Stimulated activated memory B cell treated with anti-CD40 and anti-IgM and Interleukin-4, amounts not matched to agents 10 μg/mL and 1 μg/mL and 100 μg/mL, for 72 hours (primary cell): ENCODE results near the gene CACNB4.

Experiments used
- ATAC-seq: fragments of 150-1000 bp; cut with Tn5 transposase; 2 replicates; pipeline ENCODE4 v1.10.0; 2021
- H3K27ac Mint-ChIP-seq: one replicate; pipeline ENCODE4 v1.8.0; 2022; ENCODE audit warnings: mild to moderate bottlenecking, mixed read lengths
- H3K27me3 Mint-ChIP-seq: one replicate; pipeline ENCODE4 v1.8.0; 2022; ENCODE audit warnings: mixed read lengths
- H3K36me3 Mint-ChIP-seq: one replicate; pipeline ENCODE4 v1.8.0; 2022; ENCODE audit warnings: mixed read lengths
- H3K4me1 Mint-ChIP-seq: one replicate; pipeline ENCODE4 v1.8.0; 2022; ENCODE audit warnings: mixed read lengths
- H3K4me3 Mint-ChIP-seq: one replicate; pipeline ENCODE4 v1.8.0; 2022; ENCODE audit warnings: mild to moderate bottlenecking, moderate library complexity, mixed read lengths
- H3K9me3 Mint-ChIP-seq: one replicate; pipeline ENCODE4 v1.8.0; 2022; ENCODE audit warnings: mixed read lengths

Gene CACNB4

GRCh38 chr2:151852260-151853069 is 246.4 kb downstream of the CACNB4 start:
- H3K4me1 Mint-ChIP-seq, result no peaks in the 10 kb centered on the region
- H3K36me3 Mint-ChIP-seq, result no peaks in the 10 kb centered on the region
- no peak overlapping the region for H3K27ac Mint-ChIP-seq
- no peak for ATAC-seq
- H3K9me3 Mint-ChIP-seq, result no peaks in the 10 kb centered on the region
- no peaks in the 10 kb centered on the region for H3K27me3 Mint-ChIP-seq
- no peak overlapping the region for H3K4me3 Mint-ChIP-seq

GRCh38 chr2:151851761-151852160 is 247.1 kb downstream of the CACNB4 start:
- Mint-ChIP-seq H3K4me3 (no peak overlapping the region), H3K27ac (no peak overlapping the region)

DNA sequence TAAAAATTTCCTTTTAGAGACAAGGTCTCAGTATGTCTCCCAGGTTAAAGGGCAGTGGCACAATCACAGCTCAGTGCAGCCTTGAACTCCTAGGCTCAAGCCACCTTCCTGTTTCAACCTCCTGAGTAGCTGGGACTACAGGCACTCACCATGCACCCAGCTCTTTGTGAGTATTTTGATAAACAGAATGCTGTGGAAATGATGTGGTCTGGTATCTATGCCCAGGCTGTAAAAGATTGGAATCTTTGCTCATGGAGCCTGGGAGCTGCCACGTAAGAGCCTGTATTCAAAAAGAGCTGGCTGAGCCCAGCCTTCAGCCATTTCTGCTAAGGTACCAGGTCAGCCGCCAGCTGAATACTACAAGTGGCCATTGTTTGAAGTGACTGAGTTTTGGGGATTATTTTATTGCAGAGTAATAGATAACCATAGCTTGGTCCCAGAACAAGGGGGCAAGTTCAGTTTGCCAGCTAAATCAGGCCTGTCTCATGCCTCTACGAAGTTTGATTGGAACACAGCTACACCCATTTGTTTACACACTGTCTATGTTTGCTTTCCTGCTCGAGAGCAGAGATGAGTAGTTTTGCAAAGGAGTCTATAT is 249.3 kb downstream of the CACNB4 start:
- H3K4me3 Mint-ChIP-seq, result no peak overlapping the region
- ATAC-seq, result no peak
- H3K4me1 Mint-ChIP-seq, result peaks cover 10% of the 10 kb centered on the region
- H3K36me3 Mint-ChIP-seq, result no peaks in the 10 kb centered on the region
- H3K27ac Mint-ChIP-seq, result no peak overlapping the region
- no peaks in the 10 kb centered on the region for H3K9me3 Mint-ChIP-seq
- no peaks in the 10 kb centered on the region for H3K27me3 Mint-ChIP-seq

More at GRCh38 chr2:151851761-151852160, 247.1 kb downstream of the CACNB4 start:
- H3K4me1 Mint-ChIP-seq, result no peaks in the 10 kb centered on the region
- no peaks in the 10 kb centered on the region for H3K36me3 Mint-ChIP-seq
- H3K27me3 Mint-ChIP-seq, result no peaks in the 10 kb centered on the region
- ATAC-seq, result no peak
- H3K9me3 Mint-ChIP-seq, result no peaks in the 10 kb centered on the region

DNA sequence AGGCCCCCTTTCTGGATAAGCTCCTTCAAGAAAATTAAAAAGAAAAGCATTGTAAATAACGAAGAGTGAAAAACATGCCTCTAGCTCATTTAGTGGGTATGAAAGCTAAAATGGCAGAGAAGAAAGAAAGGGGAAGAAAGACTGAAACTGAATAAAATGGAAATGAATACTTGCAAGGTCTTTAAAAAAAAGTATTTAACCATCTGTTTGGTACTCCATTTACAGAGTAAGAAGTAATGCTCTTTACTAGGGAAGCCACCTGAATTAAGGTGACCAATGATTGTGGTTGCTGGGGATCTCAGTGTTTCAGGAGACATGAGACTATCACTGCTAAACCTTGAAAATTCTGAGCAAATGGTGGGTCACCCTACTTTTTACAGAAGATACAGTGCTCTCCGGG is 253.0 kb downstream of the CACNB4 start:
- Mint-ChIP-seq H3K4me3 (no peak overlapping the region), H3K9me3 (no peaks in the 10 kb centered on the region), H3K27me3 (no peaks in the 10 kb centered on the region), H3K27ac (peak overlapping the region; percentile 17), H3K36me3 (no peaks in the 10 kb centered on the region), H3K4me1 (peaks cover 30% of the 10 kb centered on the region)
- ATAC-seq, result peak; percentile 62

DNA sequence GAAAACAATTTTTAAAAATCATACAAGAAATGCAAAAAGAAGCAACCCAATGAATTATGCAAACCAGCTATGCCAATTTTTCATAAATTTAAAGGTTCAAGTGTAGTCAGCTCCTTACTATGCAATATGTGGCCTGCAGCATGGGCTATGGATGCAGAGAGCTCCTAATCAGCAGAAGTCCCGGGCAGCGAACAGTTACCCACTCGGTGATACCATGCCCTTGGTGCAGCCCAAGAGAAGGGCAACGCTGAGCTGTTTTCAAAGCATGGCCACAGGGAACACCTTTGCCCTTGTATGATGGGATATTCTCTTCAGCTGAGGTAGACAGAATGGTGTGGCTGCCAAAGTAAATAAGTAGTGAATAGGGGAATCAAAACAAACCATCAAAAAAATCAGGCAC is 253.4 kb downstream of the CACNB4 start:
- H3K4me3 Mint-ChIP-seq, result no peak overlapping the region
- H3K27ac Mint-ChIP-seq, result peak overlapping the region; percentile 17
- H3K27me3 Mint-ChIP-seq, result no peaks in the 10 kb centered on the region
- H3K4me1 Mint-ChIP-seq, result peaks cover 31% of the 10 kb centered on the region
- ATAC-seq, result no peak
- H3K36me3 Mint-ChIP-seq, result no peaks in the 10 kb centered on the region
- no peaks in the 10 kb centered on the region for H3K9me3 Mint-ChIP-seq

DNA sequence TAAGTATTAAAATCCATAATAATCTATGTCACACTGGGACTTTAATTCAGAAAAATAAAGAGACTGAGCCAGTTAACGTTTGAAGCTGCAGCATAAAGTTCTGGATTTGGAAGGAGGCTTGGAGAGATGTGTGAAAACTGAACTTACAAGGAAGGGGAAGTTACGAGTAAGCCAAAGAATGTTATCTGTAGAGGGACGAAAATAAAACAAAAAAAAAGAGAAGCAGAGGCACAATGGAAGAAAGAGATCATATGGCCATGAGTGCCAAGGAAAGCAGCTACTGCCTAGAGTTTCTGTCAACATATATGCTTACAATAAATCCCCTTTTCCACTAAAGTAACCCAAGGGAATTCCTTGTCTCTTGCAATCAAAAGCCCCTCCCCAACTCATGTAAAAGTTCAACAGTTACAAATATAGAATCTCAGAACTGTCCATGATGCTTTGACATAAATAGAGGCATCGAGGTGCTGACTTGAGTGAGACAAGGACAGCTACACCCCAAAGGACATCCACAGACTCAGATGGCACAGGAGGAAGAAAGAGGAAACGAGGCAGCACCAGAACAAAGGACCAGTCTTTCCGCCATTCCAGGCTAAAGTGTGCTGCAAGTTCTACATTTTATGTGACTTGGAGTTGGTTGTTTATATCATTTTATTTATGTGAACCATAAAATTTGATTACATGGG is 254.5 kb downstream of the CACNB4 start:
- Mint-ChIP-seq H3K9me3 (no peaks in the 10 kb centered on the region), H3K4me3 (no peak overlapping the region), H3K27me3 (no peaks in the 10 kb centered on the region), H3K36me3 (no peaks in the 10 kb centered on the region), H3K27ac (peak overlapping the region; percentile 3), H3K4me1 (peaks cover 38% of the 10 kb centered on the region)
- no peak for ATAC-seq

GRCh38 chr2:151843691-151844061 is 255.2 kb downstream of the CACNB4 start:
- Mint-ChIP-seq H3K4me3 (no peak overlapping the region), H3K36me3 (no peaks in the 10 kb centered on the region), H3K4me1 (peaks cover 38% of the 10 kb centered on the region), H3K27me3 (no peaks in the 10 kb centered on the region), H3K9me3 (no peaks in the 10 kb centered on the region), H3K27ac (peak overlapping the region; percentile 3)
- ATAC-seq, result no peak

DNA sequence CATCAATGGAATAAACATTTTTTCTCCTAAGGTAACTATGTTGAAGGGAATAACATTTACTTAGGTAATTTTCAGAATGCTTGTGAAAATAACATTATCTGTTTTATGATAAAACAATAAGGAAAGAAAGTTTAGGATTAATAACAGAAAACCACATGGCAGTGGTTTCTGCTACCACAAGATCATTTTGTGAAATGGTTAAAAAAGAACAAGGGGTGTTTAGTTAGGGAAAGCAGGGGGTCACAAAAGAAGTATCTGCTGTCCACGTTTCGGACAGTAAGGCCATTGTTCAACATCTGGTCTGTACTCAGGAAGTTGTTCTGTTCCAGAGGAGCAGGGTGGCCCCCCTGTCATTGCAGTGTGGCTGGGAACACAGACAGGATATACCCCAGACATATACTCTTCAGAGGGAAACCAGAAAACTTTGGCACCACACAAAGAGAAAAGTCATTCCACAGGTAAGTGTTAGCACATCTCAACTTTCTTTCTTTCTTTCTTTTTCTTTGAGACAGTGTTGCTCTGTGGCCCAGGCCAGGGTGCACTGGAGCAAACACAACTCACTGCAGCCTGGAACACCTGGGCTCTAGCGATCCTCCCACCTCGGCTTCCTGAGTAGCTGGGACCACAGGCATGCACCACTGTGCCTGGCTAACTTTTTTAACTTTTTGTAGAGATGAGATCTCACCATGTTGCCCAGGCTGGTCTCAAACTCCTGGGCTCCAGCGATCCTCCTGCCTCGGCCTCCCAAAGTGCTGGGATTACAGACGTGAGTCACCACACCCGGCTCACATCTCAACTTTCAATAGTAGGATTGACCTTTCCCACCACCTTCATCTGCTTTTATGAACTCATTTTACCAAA is 255.8 kb downstream of the CACNB4 start:
- Mint-ChIP-seq H3K36me3 (no peaks in the 10 kb centered on the region), H3K27me3 (no peaks in the 10 kb centered on the region), H3K9me3 (no peaks in the 10 kb centered on the region), H3K4me3 (no peak overlapping the region), H3K4me1 (peaks cover 38% of the 10 kb centered on the region), H3K27ac (peak overlapping the region; percentile 3)
- peak; percentile 35 for ATAC-seq

GRCh38 chr2:151841047-151841424 is 257.8 kb downstream of the CACNB4 start:
- Mint-ChIP-seq H3K4me3 (no peak overlapping the region), H3K27ac (no peak overlapping the region), H3K36me3 (no peaks in the 10 kb centered on the region), H3K4me1 (peaks cover 36% of the 10 kb centered on the region), H3K9me3 (no peaks in the 10 kb centered on the region), H3K27me3 (no peaks in the 10 kb centered on the region)
- ATAC-seq, result no peak

- peak overlapping the region; percentile 16 for H3K27ac Mint-ChIP-seq
These were observed 258.4 kb downstream of the CACNB4 start for GRCh38 chr2:151840216-151841046.

DNA sequence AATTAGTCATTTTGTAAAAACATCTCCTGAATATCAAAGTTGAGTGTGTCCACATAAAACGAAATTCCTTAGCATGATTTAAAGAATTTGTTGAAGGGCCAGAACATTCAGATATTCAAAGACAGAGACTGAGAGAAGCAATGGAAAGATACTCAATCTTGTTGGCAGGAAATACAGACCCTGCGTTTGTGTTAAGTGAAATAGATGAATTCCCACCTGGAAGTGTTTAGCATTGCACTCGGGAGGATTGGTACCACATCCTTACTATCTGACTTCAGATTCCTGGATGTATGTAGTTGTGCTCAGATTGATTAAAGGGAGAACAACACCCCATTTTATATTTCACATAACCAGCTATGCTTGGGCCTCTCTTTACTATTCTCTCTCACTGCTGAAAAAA is 260.9 kb downstream of the CACNB4 start:
- Mint-ChIP-seq H3K9me3 (no peaks in the 10 kb centered on the region), H3K36me3 (no peaks in the 10 kb centered on the region)
- no peak for ATAC-seq

More at GRCh38 chr2:151840216-151841046, 258.4 kb downstream of the CACNB4 start:
- no peak overlapping the region for H3K4me3 Mint-ChIP-seq
- no peaks in the 10 kb centered on the region for H3K36me3 Mint-ChIP-seq
- peaks cover 30% of the 10 kb centered on the region for H3K4me1 Mint-ChIP-seq
- H3K9me3 Mint-ChIP-seq, result no peaks in the 10 kb centered on the region
- no peaks in the 10 kb centered on the region for H3K27me3 Mint-ChIP-seq
- ATAC-seq, result peak; percentile 92

DNA sequence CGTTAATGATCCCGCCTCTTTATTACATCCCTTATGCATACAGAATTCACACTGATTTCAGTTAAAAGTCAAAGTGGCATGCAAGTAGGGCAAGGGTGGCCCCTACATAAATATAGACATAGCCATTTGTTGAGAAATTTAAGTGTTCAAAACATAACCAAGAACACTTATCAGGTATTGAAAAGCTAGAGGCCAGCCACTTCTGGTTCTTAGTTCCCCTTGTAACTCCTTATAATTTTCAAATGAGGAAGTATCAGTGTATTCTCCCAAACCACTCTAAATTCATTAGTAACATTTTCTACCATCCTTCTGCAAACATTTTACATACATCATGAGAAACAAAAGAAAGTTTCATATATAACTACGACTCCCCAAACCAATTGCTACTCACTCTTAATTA is 264.9 kb downstream of the CACNB4 start:
- no peaks in the 10 kb centered on the region for H3K27me3 Mint-ChIP-seq
- no peak overlapping the region for H3K4me3 Mint-ChIP-seq
- no peak overlapping the region for H3K27ac Mint-ChIP-seq
- H3K4me1 Mint-ChIP-seq, result peaks cover 15% of the 10 kb centered on the region
- H3K9me3 Mint-ChIP-seq, result no peaks in the 10 kb centered on the region
- H3K36me3 Mint-ChIP-seq, result no peaks in the 10 kb centered on the region
- ATAC-seq, result peak; percentile 66

More for the DNA sequence above, 260.9 kb downstream of the CACNB4 start:
- H3K4me3 Mint-ChIP-seq, result no peak overlapping the region
- H3K4me1 Mint-ChIP-seq, result peaks cover 21% of the 10 kb centered on the region
- H3K27me3 Mint-ChIP-seq, result no peaks in the 10 kb centered on the region
- no peak overlapping the region for H3K27ac Mint-ChIP-seq

DNA sequence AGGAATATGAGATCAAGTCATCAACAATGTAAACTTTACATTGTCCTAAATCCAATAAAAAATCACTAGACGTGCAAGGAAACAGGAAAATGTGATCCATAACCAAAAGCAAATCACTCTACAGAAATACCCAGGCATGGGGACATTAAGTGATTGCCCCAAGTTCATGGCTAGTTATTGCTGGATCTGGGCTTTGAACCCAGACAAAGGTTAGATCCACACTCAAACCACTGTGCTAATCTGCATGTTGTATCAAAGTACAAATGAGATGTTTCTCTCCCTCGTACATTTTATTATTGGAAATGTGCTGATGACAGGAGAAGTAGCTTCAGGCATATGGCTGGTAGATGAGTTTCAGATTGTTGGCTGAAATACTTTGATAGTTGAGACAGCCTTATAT is 267.9 kb downstream of the CACNB4 start:
- ATAC-seq, result no peak
- no peak overlapping the region for H3K4me3 Mint-ChIP-seq
- no peaks in the 10 kb centered on the region for H3K36me3 Mint-ChIP-seq
- no peak overlapping the region for H3K27ac Mint-ChIP-seq
- H3K9me3 Mint-ChIP-seq, result no peaks in the 10 kb centered on the region
- H3K27me3 Mint-ChIP-seq, result no peaks in the 10 kb centered on the region
- H3K4me1 Mint-ChIP-seq, result peaks cover 38% of the 10 kb centered on the region

DNA sequence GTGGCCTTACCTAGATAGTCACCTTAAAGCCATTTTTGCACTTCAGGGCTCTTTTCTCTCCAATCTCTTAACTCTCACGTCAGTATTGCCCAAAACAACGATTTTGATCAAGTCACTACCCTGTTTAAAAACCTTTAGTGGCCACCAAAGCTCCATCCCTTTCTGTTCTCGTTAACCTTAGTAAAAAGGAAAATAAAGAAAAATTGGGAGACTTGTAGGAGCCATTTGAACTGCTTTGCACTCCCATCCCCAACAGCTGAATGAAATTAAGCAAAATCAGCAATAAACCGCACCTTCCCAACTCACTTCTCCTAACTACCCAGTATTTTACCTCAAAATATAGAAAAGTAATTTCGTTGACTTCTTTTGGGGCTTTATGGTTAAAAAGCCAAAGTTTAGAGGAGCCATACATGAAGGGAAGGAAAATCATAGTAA is 269.9 kb downstream of the CACNB4 start:
- H3K4me3 Mint-ChIP-seq, result peak overlapping the region; percentile 87
- peak overlapping the region; percentile 92 for H3K27ac Mint-ChIP-seq
- peaks cover 49% of the 10 kb centered on the region for H3K4me1 Mint-ChIP-seq
- H3K9me3 Mint-ChIP-seq, result no peaks in the 10 kb centered on the region
- no peaks in the 10 kb centered on the region for H3K36me3 Mint-ChIP-seq
- no peaks in the 10 kb centered on the region for H3K27me3 Mint-ChIP-seq
- ATAC-seq, result no peak
